Effector memory CD8-positive, alpha-beta T cell (primary cell): ENCODE data around the gene GALNT16.
"Not testable (repeated sequence)": the region's sequence is repeated elsewhere in the genome, so short reads cannot be mapped to it uniquely, and the experiment has no call there.

Source experiments
- ATAC-seq: fragments of 150-1000 bp; cut with Tn5 transposase; replicated peaks from 2 replicates; pipeline ENCODE4 v1.10.0; 2021; ENCODE audit warnings: mild to moderate bottlenecking, moderate library complexity
- DNase-seq, 3 experiments: peaks; one replicate each; pipeline ENCODE4 v3.0.0; 2021
- H3K27ac Mint-ChIP-seq, 2 donors: one replicate each; pipeline ENCODE4 v1.8.0; 2022; ENCODE audit warnings: mild to moderate bottlenecking in 2 of 2, mixed read lengths in 2 of 2, moderate library complexity in 2 of 2
- H3K27me3 Mint-ChIP-seq, 2 donors: one replicate each; pipeline ENCODE4 v1.8.0; 2022; ENCODE audit warnings: mixed read lengths in 2 of 2
- H3K36me3 Mint-ChIP-seq: one replicate; pipeline ENCODE4 v1.8.0; 2022; ENCODE audit warnings: mild to moderate bottlenecking, moderate library complexity, mixed read lengths; ENCODE audit not compliant: insufficient read depth
- H3K4me1 Mint-ChIP-seq, 2 donors: one replicate each; pipeline ENCODE4 v1.8.0; 2022; ENCODE audit warnings: low read depth in 2 of 2, mixed read lengths in 2 of 2
- H3K4me3 Mint-ChIP-seq, 2 donors: one replicate each; pipeline ENCODE4 v1.8.0; 2022; ENCODE audit warnings: mild to moderate bottlenecking in 2 of 2, mixed read lengths in 2 of 2, moderate library complexity in 2 of 2
- H3K9me3 Mint-ChIP-seq, 2 donors: one replicate each; pipeline ENCODE4 v1.8.0; 2022; ENCODE audit warnings: mixed read lengths in 2 of 2

GALNT16 gene

DNA sequence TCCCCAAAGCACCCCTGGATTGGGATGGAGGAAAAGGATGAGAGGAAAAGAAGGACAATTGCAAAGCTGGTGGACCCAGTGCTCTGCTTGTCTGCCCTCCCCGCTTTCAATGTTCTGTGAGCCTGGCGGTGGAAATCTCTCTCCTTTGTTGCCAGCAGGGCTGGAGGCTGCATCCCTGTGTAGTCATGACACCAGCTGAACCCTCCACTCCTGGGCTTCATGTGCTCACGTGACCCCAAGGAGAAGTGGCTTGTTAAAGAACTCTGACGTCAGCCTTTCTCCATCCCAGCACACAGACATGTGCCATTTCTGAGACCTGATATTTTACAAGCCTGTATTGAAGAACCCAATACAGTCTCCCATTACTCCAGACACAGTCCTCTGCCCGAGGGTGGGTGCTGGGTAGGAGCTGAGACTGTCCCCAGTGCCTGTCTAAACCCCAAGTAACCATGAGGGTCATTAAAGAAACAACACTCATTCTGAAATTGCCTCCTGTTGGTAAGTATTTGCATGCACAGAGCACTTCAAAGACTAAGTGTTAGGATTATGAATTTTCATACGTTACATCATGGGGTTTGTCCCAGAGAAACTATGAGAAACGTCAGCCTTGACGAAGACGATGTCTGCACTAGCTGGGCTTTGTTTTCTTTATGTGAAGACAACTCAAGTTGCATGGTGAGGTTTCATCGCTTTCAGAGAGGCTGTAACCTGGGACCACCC is 21.7 kb downstream of the GALNT16 start:
- no peaks in the 10 kb centered on the region for H3K9me3 Mint-ChIP-seq
- H3K27ac Mint-ChIP-seq = no peak overlapping the region
- no peak for DNase-seq
- ATAC-seq = no peak
- H3K36me3 Mint-ChIP-seq = no peaks in the 10 kb centered on the region
- no peaks in the 10 kb centered on the region for H3K4me1 Mint-ChIP-seq
- H3K27me3 Mint-ChIP-seq = peaks cover 0 to 55% of the 10 kb centered on the region in 2 donors
- no peak overlapping the region for H3K4me3 Mint-ChIP-seq

DNA sequence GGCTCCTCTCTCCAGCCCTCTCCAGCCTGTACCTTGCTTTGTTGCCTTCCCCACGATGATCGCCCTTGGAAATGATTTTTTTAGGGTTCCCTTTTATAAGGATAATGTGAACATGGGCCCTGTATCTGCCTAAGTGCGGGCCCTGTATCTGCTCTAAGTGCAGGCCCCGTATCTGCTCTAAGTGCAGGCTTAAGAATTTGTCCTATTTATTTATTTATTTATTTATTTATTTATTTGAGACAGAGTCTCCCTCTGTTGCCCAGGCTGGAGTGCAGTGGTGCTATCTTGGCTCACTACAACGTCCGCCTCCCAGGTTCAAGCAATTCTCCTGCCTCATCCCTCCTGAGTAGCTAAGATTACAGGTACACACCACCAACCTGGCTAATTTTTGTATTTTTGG is 22.5 kb downstream of the GALNT16 start:
- Mint-ChIP-seq H3K4me1 (no peaks in the 10 kb centered on the region), H3K4me3 (no peak overlapping the region), H3K36me3 (no peaks in the 10 kb centered on the region), H3K27ac (no peak overlapping the region), H3K27me3 (peaks cover 6 to 63% of the 10 kb centered on the region in 2 donors), H3K9me3 (no peaks in the 10 kb centered on the region)
- ATAC-seq (no peak), DNase-seq (no peak)

DNA sequence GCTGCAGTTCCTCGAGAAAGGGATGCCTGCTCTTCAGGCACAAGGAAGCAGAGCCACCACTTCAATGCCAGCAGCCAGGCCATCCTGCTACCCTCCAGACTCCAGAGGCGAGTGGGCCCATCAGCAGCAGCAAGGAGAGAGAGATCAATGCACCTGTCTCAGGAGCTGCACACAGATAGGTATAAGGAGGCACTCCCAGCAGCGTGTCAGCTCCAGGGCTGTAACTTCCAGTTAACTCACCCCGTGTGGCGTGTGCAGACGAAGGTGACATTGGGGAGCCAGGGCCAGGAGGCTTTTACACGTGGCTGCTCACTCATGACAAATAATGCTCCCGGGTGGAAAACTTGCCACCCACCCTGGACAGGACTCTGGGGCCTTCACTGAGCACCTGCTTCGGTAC is 24.2 kb downstream of the GALNT16 start:
- Mint-ChIP-seq H3K27ac (no peak overlapping the region), H3K9me3 (no peaks in the 10 kb centered on the region), H3K4me1 (no peaks in the 10 kb centered on the region), H3K4me3 (no peak overlapping the region), H3K36me3 (no peaks in the 10 kb centered on the region), H3K27me3 (peaks cover 6 to 70% of the 10 kb centered on the region in 2 donors)
- ATAC-seq (no peak), DNase-seq (no peak)

DNA sequence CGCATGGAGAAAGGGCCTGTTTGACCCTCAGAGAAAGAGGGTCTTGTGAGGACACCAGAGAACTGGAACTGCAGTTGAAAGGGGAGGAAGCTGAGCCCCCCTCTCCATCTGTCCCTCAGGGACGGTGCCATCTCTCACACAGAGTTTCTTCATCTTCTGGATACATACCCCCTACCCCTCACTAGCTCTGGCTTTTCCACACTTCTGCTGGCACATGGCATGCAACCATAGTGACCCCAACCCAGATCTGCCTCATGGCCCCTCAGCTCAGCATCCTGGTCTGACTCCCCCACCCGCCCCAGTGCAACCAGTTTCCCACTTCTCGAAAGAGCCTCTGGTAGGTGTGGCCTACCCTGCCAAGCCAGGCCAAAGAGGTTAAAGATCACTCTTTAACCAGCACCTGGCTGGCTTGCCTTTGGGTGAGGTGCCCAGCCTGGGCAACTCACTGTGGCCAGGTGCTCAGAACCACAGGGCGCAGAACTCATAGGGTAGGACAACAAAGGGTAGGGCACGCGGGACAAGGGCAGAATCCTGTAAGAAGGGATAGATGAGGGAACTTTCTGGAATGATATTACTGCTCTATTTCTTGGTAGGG is 25.8 kb downstream of the GALNT16 start:
- DNase-seq = no peak
- H3K4me1 Mint-ChIP-seq = no peaks in the 10 kb centered on the region
- peaks cover 6 to 69% of the 10 kb centered on the region in 2 donors for H3K27me3 Mint-ChIP-seq
- H3K36me3 Mint-ChIP-seq = no peaks in the 10 kb centered on the region
- H3K9me3 Mint-ChIP-seq = no peaks in the 10 kb centered on the region
- ATAC-seq = no peak
- no peak overlapping the region for H3K27ac Mint-ChIP-seq
- H3K4me3 Mint-ChIP-seq = no peak overlapping the region

DNA sequence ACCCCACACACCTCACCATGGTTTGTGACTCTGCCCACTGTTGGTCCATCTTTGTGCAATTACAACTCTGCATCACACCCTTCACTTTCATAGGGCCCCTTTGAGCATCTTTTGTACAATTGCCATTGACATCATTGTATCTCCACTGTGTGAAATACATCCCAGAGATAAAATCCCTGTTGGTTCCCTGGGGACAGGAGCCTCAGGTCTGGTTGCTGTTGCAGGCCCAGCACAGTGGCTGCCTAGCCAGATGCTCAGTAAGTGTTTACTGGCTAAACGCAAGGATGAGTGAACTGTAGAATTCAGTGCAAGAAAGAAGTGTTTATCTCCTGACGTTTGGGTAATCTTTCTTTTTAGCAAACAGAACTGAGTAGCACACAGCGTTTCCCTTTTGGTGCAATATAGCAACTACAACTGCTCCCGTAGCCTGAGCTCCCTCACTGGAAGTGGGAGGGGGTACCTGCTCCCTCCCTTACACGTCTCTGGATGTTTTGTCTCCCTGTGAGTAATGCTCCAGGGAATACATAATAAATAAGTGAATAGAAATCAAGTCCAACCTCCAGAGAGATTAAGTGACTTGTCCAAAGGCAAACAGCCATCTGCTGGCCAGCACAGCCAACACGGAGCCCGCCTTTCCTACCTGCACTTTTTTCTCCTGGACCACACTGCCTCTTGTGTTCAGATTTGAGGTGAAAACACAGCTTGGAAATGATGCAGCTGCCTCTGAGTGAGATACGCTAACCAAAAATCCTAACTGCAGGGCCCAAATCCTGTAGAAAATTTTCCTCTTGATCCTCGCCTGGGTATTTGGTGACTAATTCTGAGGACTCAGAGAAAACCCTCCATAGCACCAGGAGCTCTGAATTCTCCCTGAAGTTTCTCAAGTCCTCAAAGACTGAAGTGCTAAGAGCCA is 27.4 kb downstream of the GALNT16 start:
- H3K36me3 Mint-ChIP-seq = no peaks in the 10 kb centered on the region
- H3K27me3 Mint-ChIP-seq = peaks cover 6 to 66% of the 10 kb centered on the region in 2 donors
- ATAC-seq (no peak), DNase-seq (no peak)
- no peak overlapping the region for H3K27ac Mint-ChIP-seq
- H3K9me3 Mint-ChIP-seq = no peaks in the 10 kb centered on the region
- no peak overlapping the region for H3K4me3 Mint-ChIP-seq
- H3K4me1 Mint-ChIP-seq = no peaks in the 10 kb centered on the region

DNA sequence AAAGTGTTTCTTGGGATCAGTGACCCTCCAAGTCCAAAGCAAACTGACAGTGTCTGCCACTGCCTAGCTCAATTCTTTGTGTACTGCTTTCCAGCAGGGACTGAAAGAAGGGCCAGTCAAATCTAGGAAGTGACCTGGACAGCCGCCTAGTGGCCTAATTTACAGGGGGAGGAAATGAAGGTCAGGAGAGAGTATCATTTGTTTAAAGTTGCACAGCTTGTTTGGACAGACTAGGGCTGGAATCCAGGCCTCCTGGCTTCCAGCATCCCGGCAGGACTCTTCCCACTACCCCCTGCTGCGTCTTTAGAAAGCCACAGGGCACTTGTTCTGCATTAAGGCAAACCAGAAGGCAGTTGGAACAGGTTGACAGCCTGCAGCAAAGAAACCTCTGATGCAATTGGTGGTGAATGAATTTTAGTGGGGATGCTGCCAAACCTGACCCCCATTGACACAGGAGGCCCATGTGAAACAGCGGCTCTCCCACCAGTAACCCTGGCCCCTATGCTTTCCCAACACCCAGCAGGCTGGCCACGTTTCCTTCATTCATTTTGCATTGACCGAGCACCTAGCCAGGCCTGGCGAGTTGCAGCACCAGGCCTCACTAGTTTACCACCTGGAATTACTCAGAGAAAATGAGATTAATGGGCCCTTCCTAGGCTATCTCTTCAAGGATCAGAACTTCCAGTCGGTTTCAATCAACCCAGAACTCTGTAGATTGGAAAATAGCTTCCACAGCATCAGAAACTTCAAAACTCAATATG is 28.2 kb downstream of the GALNT16 start:
- H3K9me3 Mint-ChIP-seq = no peaks in the 10 kb centered on the region
- no peaks in the 10 kb centered on the region for H3K36me3 Mint-ChIP-seq
- ATAC-seq = no peak
- no peak overlapping the region for H3K27ac Mint-ChIP-seq
- H3K4me1 Mint-ChIP-seq = no peaks in the 10 kb centered on the region
- H3K4me3 Mint-ChIP-seq = no peak overlapping the region
- peaks cover 6 to 66% of the 10 kb centered on the region in 2 donors for H3K27me3 Mint-ChIP-seq
- no peak for DNase-seq

DNA sequence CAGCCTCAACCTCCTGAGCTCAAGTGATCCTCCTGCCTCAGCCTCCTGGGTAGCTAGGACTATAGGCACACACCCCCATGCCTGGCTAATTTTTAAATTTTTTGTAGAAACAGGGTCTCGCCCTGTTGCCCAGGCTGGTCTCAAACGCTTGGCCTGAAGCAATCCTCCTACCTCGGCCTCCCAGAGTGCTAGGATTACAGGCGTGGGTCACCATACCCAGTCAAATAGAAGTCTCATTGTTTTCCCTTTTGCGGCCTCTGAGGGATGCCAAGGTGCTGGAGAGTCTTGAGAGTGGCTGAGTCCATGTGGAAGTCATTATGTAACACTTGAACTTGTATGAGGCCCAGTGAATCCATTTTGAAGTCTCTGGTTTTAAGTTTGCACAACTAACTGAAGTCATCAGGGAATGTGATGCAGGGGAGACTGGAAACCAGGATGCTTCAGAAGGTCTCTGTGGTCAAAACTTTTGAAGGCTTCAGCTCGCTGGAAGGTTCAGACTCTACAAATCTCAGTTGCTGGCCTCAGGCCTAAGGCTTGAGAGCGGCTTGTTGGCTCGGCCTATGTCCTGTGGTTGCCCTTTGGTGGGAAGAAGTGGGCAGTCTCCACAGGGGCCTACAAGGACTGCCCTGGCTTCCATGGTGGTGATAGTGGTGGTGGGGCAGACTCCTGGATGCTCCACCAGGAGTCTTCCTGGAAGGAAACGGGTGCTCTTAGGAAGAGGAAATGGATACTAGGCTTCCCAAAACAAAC is 29.2 kb downstream of the GALNT16 start:
- Mint-ChIP-seq H3K4me3 (no peak overlapping the region), H3K9me3 (no peaks in the 10 kb centered on the region), H3K27ac (no peak overlapping the region), H3K27me3 (peaks cover 6 to 62% of the 10 kb centered on the region in 2 donors), H3K4me1 (no peaks in the 10 kb centered on the region), H3K36me3 (no peaks in the 10 kb centered on the region)
- no peak for DNase-seq
- no peak for ATAC-seq

DNA sequence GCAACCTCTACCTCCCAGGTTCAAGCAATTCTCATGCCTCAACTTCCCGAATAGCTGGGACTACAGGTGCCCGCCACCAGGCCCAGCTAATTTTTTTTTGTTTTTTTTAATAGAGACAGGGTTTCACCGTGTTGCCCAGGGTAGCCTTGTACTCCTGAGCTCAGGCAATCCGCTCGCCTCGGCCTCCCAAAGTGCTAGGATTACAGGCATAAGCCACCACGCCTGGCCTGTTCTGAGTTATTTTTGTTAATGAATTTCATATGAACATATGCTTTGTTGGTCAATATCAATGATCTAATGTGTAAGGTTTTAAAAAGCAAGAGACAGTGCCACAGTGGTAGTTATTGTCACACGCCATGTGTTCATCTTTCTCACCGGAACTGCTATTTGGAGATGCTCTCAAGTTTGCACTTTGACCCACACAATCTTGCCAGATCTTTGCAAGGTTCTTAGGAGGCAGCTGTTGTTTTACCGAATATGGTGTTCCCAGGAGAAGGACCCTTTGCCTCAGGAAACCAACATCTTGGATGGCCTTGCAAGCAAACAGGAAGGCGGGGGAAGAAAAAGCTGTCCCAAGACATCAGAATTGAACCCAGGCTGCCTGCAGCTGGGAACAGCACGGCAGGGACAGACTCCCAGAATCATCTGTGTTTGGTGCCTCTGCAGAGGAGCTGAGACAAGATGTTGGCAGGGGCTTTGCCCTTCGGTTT is 30.0 kb downstream of the GALNT16 start:
- Mint-ChIP-seq H3K36me3 (no peaks in the 10 kb centered on the region), H3K27ac (no peak overlapping the region), H3K4me3 (no peak overlapping the region), H3K27me3 (peaks cover 6 to 58% of the 10 kb centered on the region in 2 donors), H3K9me3 (no peaks in the 10 kb centered on the region), H3K4me1 (no peaks in the 10 kb centered on the region)
- ATAC-seq (no peak), DNase-seq (no peak)

DNA sequence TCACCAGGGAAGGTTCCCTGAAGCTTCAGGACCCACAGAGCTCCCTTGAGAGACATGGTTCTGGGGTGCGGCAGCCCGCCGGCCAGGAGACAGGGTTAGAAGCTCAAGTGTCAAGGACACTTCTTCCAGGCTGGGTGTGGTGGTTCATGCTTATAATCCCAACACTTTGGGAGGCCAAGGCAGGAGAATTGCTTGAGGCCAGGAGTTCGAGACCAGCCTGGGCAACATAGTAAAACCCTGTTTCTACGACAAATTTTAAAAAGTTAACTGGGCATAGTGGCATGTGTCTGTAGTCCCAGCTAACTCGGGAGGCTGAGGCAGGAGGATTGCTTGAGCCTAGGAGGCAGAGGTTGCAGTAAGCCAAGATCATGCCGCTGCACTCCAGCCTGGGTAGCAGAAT is 30.9 kb downstream of the GALNT16 start:
- H3K4me3 Mint-ChIP-seq, H3K4me1 Mint-ChIP-seq, H3K36me3 Mint-ChIP-seq, DNase-seq, H3K9me3 Mint-ChIP-seq, ATAC-seq, H3K27ac Mint-ChIP-seq: not testable (repeated sequence)
- peaks cover 6 to 50% of the 10 kb centered on the region in 2 donors for H3K27me3 Mint-ChIP-seq

DNA sequence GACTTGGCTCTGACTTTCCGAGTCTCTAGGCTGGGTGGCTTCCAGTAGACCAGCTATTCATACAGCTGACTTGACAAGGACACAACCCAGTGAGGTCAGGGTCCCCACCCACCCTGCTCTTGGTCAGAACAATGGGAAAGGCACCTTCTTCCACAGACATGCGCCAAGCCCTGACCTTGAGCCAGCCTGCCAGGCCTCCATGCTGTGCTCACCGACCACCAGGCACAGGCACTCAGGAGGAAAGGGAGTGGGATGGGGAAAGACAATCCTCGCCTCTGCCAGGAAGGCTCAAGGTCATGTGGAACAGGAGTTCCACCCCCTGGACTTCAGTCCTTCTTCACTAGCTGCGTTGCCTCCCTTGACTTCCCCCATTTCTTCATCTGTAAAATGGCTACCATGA is 31.4 kb downstream of the GALNT16 start:
- Mint-ChIP-seq H3K9me3 (no peaks in the 10 kb centered on the region), H3K36me3 (no peaks in the 10 kb centered on the region), H3K4me1 (no peaks in the 10 kb centered on the region), H3K27me3 (peaks cover 11 to 44% of the 10 kb centered on the region in 2 donors), H3K27ac (no peak overlapping the region), H3K4me3 (no peak overlapping the region)
- ATAC-seq = no peak
- DNase-seq = no peak

DNA sequence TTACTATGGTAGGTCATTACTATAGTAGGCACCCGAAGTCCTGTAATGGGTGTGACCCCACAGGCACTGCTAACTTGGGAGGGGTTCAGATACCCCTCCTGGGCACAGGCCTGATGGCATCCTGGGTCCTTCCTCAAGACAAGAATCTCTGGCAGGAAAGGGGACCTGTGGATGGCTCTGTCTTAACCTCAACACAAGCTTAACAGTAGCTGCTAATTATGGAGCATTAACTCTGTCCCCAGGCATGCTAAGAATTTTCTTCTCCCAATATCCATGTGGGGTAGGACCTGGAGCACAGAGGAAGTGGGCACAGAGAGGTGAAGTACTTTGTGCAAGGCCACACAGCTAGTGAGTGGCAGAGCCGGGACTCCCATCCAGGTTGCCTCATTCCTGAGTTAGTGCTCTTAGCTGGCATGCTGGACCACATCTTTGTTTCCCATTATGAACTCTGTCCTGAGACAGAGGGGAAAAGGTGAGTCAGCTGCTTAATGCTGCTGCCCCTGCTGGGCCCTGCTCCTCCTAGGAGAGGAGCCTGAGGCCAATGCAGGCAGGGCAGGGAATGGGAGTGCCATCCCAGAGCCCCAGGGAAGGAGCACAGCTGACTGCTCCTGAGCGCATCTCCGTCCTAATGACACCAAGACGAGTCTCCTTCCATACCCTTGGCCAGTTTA is 32.1 kb downstream of the GALNT16 start:
- peaks cover 13 to 38% of the 10 kb centered on the region in 2 donors for H3K27me3 Mint-ChIP-seq
- ATAC-seq = no peak
- DNase-seq = no peak
- H3K9me3 Mint-ChIP-seq = no peaks in the 10 kb centered on the region
- H3K27ac Mint-ChIP-seq = no peak overlapping the region
- H3K4me3 Mint-ChIP-seq = no peak overlapping the region
- no peaks in the 10 kb centered on the region for H3K4me1 Mint-ChIP-seq
- H3K36me3 Mint-ChIP-seq = no peaks in the 10 kb centered on the region
